ENCODE results near the gene PRKCE.

DNA sequence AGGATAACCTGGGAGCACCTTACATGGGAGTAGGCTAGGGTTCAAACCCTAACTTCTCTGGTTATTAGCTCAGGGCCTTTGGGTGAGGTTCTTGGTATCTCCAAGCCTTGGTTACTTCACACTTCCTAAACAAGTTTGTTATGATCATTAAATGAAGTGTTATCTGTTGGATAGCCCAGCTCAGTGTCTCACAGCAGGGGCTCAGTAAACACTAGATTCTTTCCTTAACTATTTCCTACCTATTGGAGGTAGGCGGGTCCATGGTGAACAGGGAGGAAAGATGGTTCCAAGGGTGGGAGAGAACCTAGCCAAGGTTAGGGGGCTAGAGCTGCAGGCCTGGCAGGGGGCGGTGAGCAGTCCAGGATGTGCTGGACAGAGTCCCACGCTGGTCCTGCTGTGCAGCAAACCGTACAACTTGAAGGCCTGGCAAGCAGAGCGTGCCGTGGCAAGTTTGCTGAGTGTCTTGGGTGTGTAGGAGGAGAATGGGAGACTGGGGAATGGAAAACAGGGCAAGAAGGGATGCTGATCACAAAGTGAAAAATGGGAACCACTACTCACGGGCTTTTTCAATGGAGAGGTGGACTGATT is 259.1 kb downstream of the PRKCE start:
- TF ChIP-seq, protein P1, sequence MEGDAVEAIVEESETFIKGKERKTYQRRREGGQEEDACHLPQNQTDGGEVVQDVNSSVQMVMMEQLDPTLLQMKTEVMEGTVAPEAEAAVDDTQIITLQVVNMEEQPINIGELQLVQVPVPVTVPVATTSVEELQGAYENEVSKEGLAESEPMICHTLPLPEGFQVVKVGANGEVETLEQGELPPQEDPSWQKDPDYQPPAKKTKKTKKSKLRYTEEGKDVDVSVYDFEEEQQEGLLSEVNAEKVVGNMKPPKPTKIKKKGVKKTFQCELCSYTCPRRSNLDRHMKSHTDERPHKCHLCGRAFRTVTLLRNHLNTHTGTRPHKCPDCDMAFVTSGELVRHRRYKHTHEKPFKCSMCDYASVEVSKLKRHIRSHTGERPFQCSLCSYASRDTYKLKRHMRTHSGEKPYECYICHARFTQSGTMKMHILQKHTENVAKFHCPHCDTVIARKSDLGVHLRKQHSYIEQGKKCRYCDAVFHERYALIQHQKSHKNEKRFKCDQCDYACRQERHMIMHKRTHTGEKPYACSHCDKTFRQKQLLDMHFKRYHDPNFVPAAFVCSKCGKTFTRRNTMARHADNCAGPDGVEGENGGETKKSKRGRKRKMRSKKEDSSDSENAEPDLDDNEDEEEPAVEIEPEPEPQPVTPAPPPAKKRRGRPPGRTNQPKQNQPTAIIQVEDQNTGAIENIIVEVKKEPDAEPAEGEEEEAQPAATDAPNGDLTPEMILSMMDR (IDR thresholded peaks at IDR 0.05; ENCODE audit: poor library complexity): no peak
- TF ChIP-seq EZH2 (IDR thresholded peaks at IDR 0.05; ENCODE audit: borderline replicate concordance): no peak
